Hepatocyte (in vitro differentiated cells): ENCODE data around the gene LRGUK. TPM values are rescaled to one million over a fixed set of nuclear protein-coding genes. Genes with fewer than 3 reads are reported as not detected.

Experiments used
- DNase-seq: peaks from one replicate; pipeline ENCODE4 v3.0.0-alpha.2; 2016; ENCODE audit warnings: low spot score
- H2AFZ ChIP-seq: fragments of 200-600 bp; sonication (generic); 2 replicates; pipeline ENCODE4 v1.6.0; 2016; ENCODE audit warnings: antibody characterized with exemption, mild to moderate bottlenecking
- H3K27ac ChIP-seq: fragments of 200-600 bp; sonication (generic); 2 replicates; pipeline ENCODE4 v1.5.1; 2016; ENCODE audit warnings: mild to moderate bottlenecking
- H3K27me3 ChIP-seq: fragments of 200-600 bp; sonication (generic); 2 replicates; pipeline ENCODE4 v1.6.1; 2016
- H3K36me3 ChIP-seq: fragments of 200-600 bp; sonication (generic); replicated peaks from 2 replicates; pipeline ENCODE4 v1.5.1; 2016; ENCODE audit warnings: low read depth; ENCODE audit not compliant: insufficient read depth
- H3K4me1 ChIP-seq: fragments of 200-600 bp; sonication (generic); 2 replicates; pipeline ENCODE4 v1.5.1; 2016; ENCODE audit warnings: mild to moderate bottlenecking, moderate library complexity; ENCODE audit not compliant: insufficient read depth
- H3K4me2 ChIP-seq: fragments of 200-600 bp; sonication (generic); 2 replicates; pipeline ENCODE4 v1.6.0; 2016
- H3K4me3 ChIP-seq: fragments of 200-600 bp; sonication (generic); 2 replicates; pipeline ENCODE4 v1.5.1; 2016; ENCODE audit warnings: mild to moderate bottlenecking
- H3K79me2 ChIP-seq: fragments of 200-600 bp; sonication (generic); 2 replicates; pipeline ENCODE4 v1.6.0; 2017; ENCODE audit warnings: mild to moderate bottlenecking
- H3K9me2 ChIP-seq: fragments of 200-600 bp; sonication (generic); replicated peaks from 2 replicates; pipeline ENCODE4 v1.6.0; 2017; ENCODE audit warnings: mild to moderate bottlenecking; ENCODE audit not compliant: insufficient read depth
- H3K9me3 ChIP-seq: fragments of 200-600 bp; sonication (generic); 2 replicates; pipeline ENCODE4 v1.5.1; 2016; ENCODE audit warnings: low read depth, mild to moderate bottlenecking
- H4K20me1 ChIP-seq: fragments of 200-600 bp; sonication (generic); 2 replicates; pipeline ENCODE4 v1.6.0; 2016; ENCODE audit warnings: mild to moderate bottlenecking; ENCODE audit not compliant: insufficient read depth, poor library complexity, severe bottlenecking
- CTCF ChIP-seq: fragments of 200-600 bp; sonication (generic); IDR thresholded peaks from 2 replicates; pipeline ENCODE4 v1.5.1; 2016; ENCODE audit warnings: antibody characterized with exemption, mild to moderate bottlenecking; ENCODE audit not compliant: poor library complexity
- EZH2 ChIP-seq: fragments of 200-600 bp; sonication (generic); IDR thresholded peaks from 2 replicates; pipeline ENCODE4 v1.6.1; 2016; ENCODE audit warnings: antibody characterized with exemption, mild to moderate bottlenecking, borderline replicate concordance
- EZH2phosphoT487 ChIP-seq: fragments of 200-600 bp; sonication (generic); IDR thresholded peaks from one replicate; pipeline ENCODE4 v1.6.1; 2018; ENCODE audit warnings: antibody characterized with exemption, mild to moderate bottlenecking, low read depth, moderate library complexity; ENCODE audit not compliant: unreplicated experiment, severe bottlenecking
- WGBS: methylation state at CpG from one replicate; pipeline ENCODE4 v1.1.6; 2016; ENCODE audit warnings: low lambda C conversion rate; ENCODE audit errors: missing lambda C conversion rate; 5-methylcytosine and 5-hydroxymethylcytosine counted together
- polyA plus RNA-seq: library from polyadenylated mRNA; unstranded; fragments of >200 nt; fragmentation: Nextera tagmentation; extraction: Ambion mirVana; gene quantifications from 2 replicates; pipeline ENCODE4 v1.2.1, GENCODE V29; 2016
- total RNA-seq: library from RNA; depleted of rRNA; stranded (reverse); fragments of >200 nt; gene quantifications from 2 replicates; pipeline ENCODE4 v1.2.3, GENCODE V29; 2014

LRGUK gene
- total and polyA plus RNA-seq, 2 experiments from 2014 or later: 0.73 TPM; not detected in 1

- H3K9me2 ChIP-seq: no peaks in the 10 kb centered on the region
- no peaks in the 10 kb centered on the region for H3K4me1 ChIP-seq
- WGBS: 91% methylated on average over 4 of the region's 4 CpGs
- H4K20me1 ChIP-seq: no peaks in the 10 kb centered on the region
- H3K4me2 ChIP-seq: no peak overlapping the region
- no peak overlapping the region for H3K4me3 ChIP-seq
- no peaks in the 10 kb centered on the region for H3K27me3 ChIP-seq
- TF ChIP-seq CTCF (no peak), EZH2 (no peak), EZH2phosphoT487 (no peak)
- H2AFZ ChIP-seq: no peak overlapping the region
- DNase-seq: no peak
- no peak overlapping the region for H3K27ac ChIP-seq
- no peaks in the 10 kb centered on the region for H3K9me3 ChIP-seq
- H3K36me3 ChIP-seq: no peaks in the 10 kb centered on the region
- no peaks in the 10 kb centered on the region for H3K79me2 ChIP-seq
These were observed 61.2 kb downstream of the LRGUK start for GRCh38 chr7:134188311-134188710.

GRCh38 chr7:134189559-134189958, 62.4 kb downstream of the LRGUK start:
- Histone ChIP-seq H3K36me3 (no peaks in the 10 kb centered on the region), H3K79me2 (no peaks in the 10 kb centered on the region), H3K27ac (no peak overlapping the region), H2AFZ (no peak overlapping the region), H3K27me3 (no peaks in the 10 kb centered on the region), H3K4me3 (no peak overlapping the region), H3K4me1 (no peaks in the 10 kb centered on the region), H3K4me2 (no peak overlapping the region), H3K9me3 (no peaks in the 10 kb centered on the region), H3K9me2 (no peaks in the 10 kb centered on the region), H4K20me1 (no peaks in the 10 kb centered on the region)
- DNase-seq: no peak
- no peak for TF ChIP-seq EZH2phosphoT487

GRCh38 chr7:134191876-134192275, 64.7 kb downstream of the LRGUK start:
- no peaks in the 10 kb centered on the region for H3K36me3 ChIP-seq
- WGBS: 83% methylated on average over 3 of the region's 3 CpGs

GRCh38 chr7:134193240-134193639, 66.1 kb downstream of the LRGUK start:
- H3K36me3 ChIP-seq: no peaks in the 10 kb centered on the region
- peak overlapping the region; percentile 31 for H3K27ac ChIP-seq
- no peak overlapping the region for H3K4me2 ChIP-seq
- 45% methylated on average over 1 of the region's 1 CpG for WGBS
- no peak for DNase-seq
- TF ChIP-seq CTCF (no peak), EZH2 (no peak), EZH2phosphoT487 (no peak)
- H3K27me3 ChIP-seq: no peaks in the 10 kb centered on the region
- H3K9me2 ChIP-seq: no peaks in the 10 kb centered on the region
- no peaks in the 10 kb centered on the region for H3K9me3 ChIP-seq
- no peak overlapping the region for H2AFZ ChIP-seq
- H3K79me2 ChIP-seq: no peaks in the 10 kb centered on the region
- no peaks in the 10 kb centered on the region for H3K4me1 ChIP-seq
- no peaks in the 10 kb centered on the region for H4K20me1 ChIP-seq
- no peak overlapping the region for H3K4me3 ChIP-seq

More at GRCh38 chr7:134191876-134192275, 64.7 kb downstream of the LRGUK start:
- Histone ChIP-seq H3K4me3 (no peak overlapping the region), H3K4me2 (no peak overlapping the region), H3K9me2 (no peaks in the 10 kb centered on the region), H3K27me3 (no peaks in the 10 kb centered on the region), H2AFZ (no peak overlapping the region), H3K79me2 (no peaks in the 10 kb centered on the region), H3K27ac (no peak overlapping the region), H4K20me1 (no peaks in the 10 kb centered on the region), H3K9me3 (no peaks in the 10 kb centered on the region), H3K4me1 (no peaks in the 10 kb centered on the region)
- no peak for DNase-seq
- TF ChIP-seq EZH2phosphoT487 (no peak), CTCF (no peak), EZH2 (no peak)
